Tibial nerve (tissue), 4 donors: ENCODE results near the gene LLGL1. TPM values are rescaled to one million over a fixed set of nuclear protein-coding genes. Genes with fewer than 3 reads are reported as not detected.
A peak's percentile ranks its signal among the peaks of the same experiment; 100 is the strongest.

Experiments used
- DNase-seq, 2 donors: peaks; one replicate each; pipeline ENCODE4 v3.0.0-alpha.2; 2019; ENCODE audit warnings: low spot score in 2 of 2
- H3K27ac ChIP-seq, 4 donors: fragments of 200-600 bp; sonication (generic) in 3 of 4; one replicate each; pipeline ENCODE4 v1.5.1; 2017 to 2019; ENCODE audit warnings: mild to moderate bottlenecking in 1 of 4
- H3K27me3 ChIP-seq, 2 donors: fragments of 200-600 bp; sonication (generic) in 1 of 2; one replicate each; pipeline versions ENCODE4 v1.5.1 to v1.6.0; 2017 to 2019
- H3K36me3 ChIP-seq, 3 donors: fragments of 200-600 bp; sonication (generic); one replicate each; pipeline ENCODE4 v1.5.1; 2018 to 2019
- H3K4me1 ChIP-seq, 4 donors: fragments of 200-600 bp; sonication (generic) in 3 of 4; one replicate each; pipeline ENCODE4 v1.5.1; 2017 to 2019
- H3K4me3 ChIP-seq, 4 donors: fragments of 200-600 bp; sonication (generic) in 3 of 4; one replicate each; pipeline ENCODE4 v1.5.1; 2017 to 2019; ENCODE audit warnings: mild to moderate bottlenecking in 1 of 4, moderate library complexity in 1 of 4
- H3K9me3 ChIP-seq, 4 donors: fragments of 200-600 bp; sonication (generic) in 3 of 4; one replicate each; pipeline ENCODE4 v1.5.1; 2017 to 2019
- CTCF ChIP-seq, 5 experiments: fragments of 200-600 bp in 3 of 5; fragments of 450-650 bp in 2 of 5; sonication (generic) in 3 of 5; IDR thresholded peaks; one replicate each; pipeline ENCODE4 v1.5.1; 2016 to 2019; ENCODE audit warnings: antibody characterized with exemption in 5 of 5, mild to moderate bottlenecking in 3 of 5, moderate library complexity in 2 of 5
- EP300 ChIP-seq, 2 donors: sonication (generic); formaldehyde crosslinking; IDR thresholded peaks; one replicate each; pipeline ENCODE4 v1.6.1; 2017; ENCODE audit warnings: antibody characterized with exemption in 2 of 2, mild to moderate bottlenecking in 1 of 2
- POLR2A ChIP-seq, 2 donors: fragments of 450-650 bp; IDR thresholded peaks; one replicate each; pipeline ENCODE4 v1.6.1; 2017; ENCODE audit warnings: antibody characterized with exemption in 2 of 2, mild to moderate bottlenecking in 2 of 2, moderate library complexity in 2 of 2
- WGBS, 2 donors: methylation state at CpG; one replicate each; pipeline ENCODE4 v1.1.5; 2018; 5-methylcytosine and 5-hydroxymethylcytosine counted together
- total RNA-seq, 4 donors: library from RNA; depleted of rRNA; stranded (reverse); fragments of >200 nt; gene quantifications; one replicate each; pipeline ENCODE4 v1.1.0, GENCODE V29; 2016

LLGL1 gene
- total RNA-seq, 4 donors from 2014 or later, result 20.9 to 30.2 (median 27.9) TPM

GRCh38 chr17:18236494-18236893, 11.1 kb downstream of the LLGL1 start:
- no peak for DNase-seq
- TF ChIP-seq EP300 (IDR thresholded peaks at IDR 0.05), result no peak
- no peak for TF ChIP-seq CTCF (IDR thresholded peaks at IDR 0.05)
- TF ChIP-seq POLR2A (IDR thresholded peaks at IDR 0.05), result no peak
- Histone ChIP-seq H3K4me3 (no peak overlapping the region), H3K9me3 (no peaks in the 10 kb centered on the region), H3K27me3 (no peaks in the 10 kb centered on the region), H3K4me1 (no peaks in the 10 kb centered on the region), H3K36me3 (peaks cover 0 to 100% (median 0%) of the 10 kb centered on the region in 3 donors), H3K27ac (peak overlapping the region in 1 of 4 donors; percentile 52)
- 89 to 92% methylated on average over 16 to 17 of the region's 18 CpGs for WGBS, 2 donors

- 86 to 93% methylated on average over 9 to 14 of the region's 20 CpGs for WGBS, 2 donors
- no peaks in the 10 kb centered on the region for H3K4me1 ChIP-seq
- H3K36me3 ChIP-seq, result peaks cover 0 to 100% (median 0%) of the 10 kb centered on the region in 3 donors
- H3K9me3 ChIP-seq, result no peaks in the 10 kb centered on the region
- no peak overlapping the region for H3K27ac ChIP-seq
- TF ChIP-seq CTCF (IDR thresholded peaks at IDR 0.05), result no peak
- no peaks in the 10 kb centered on the region for H3K27me3 ChIP-seq
- no peak for DNase-seq
- H3K4me3 ChIP-seq, result no peak overlapping the region
Observed at GRCh38 chr17:18237461-18237860, 12.0 kb downstream of the LLGL1 start.

- Histone ChIP-seq H3K36me3 (peaks cover 0 to 100% (median 0%) of the 10 kb centered on the region in 3 donors), H3K27ac (no peak overlapping the region), H3K9me3 (no peaks in the 10 kb centered on the region), H3K4me1 (no peaks in the 10 kb centered on the region), H3K4me3 (no peak overlapping the region), H3K27me3 (no peaks in the 10 kb centered on the region)
- 88 to 93% methylated on average over 18 of the region's 18 CpGs for WGBS, 2 donors
- no peak for DNase-seq
- TF ChIP-seq POLR2A (IDR thresholded peaks at IDR 0.05), result no peak
Observed at GRCh38 chr17:18238299-18238698, 12.9 kb downstream of the LLGL1 start.

GRCh38 chr17:18240449-18240848, 15.0 kb downstream of the LLGL1 start:
- Histone ChIP-seq H3K27ac (no peak overlapping the region), H3K27me3 (no peaks in the 10 kb centered on the region), H3K9me3 (no peaks in the 10 kb centered on the region), H3K4me1 (no peaks in the 10 kb centered on the region), H3K4me3 (no peak overlapping the region), H3K36me3 (peaks cover 0 to 100% (median 0%) of the 10 kb centered on the region in 3 donors)
- TF ChIP-seq POLR2A (IDR thresholded peaks at IDR 0.05), result no peak
- no peak for TF ChIP-seq CTCF (IDR thresholded peaks at IDR 0.05)
- 86 to 87% methylated on average over 15 to 17 of the region's 19 CpGs for WGBS, 2 donors
- DNase-seq, result no peak

- DNase-seq, result no peak
- TF ChIP-seq CTCF (IDR thresholded peaks at IDR 0.05), result no peak
- no peak for TF ChIP-seq EP300 (IDR thresholded peaks at IDR 0.05)
- TF ChIP-seq POLR2A (IDR thresholded peaks at IDR 0.05), result no peak
- H3K4me1 ChIP-seq, result no peaks in the 10 kb centered on the region
- H3K27ac ChIP-seq, result no peak overlapping the region
- H3K4me3 ChIP-seq, result no peak overlapping the region
- H3K27me3 ChIP-seq, result no peaks in the 10 kb centered on the region
- peaks cover 0 to 100% (median 7%) of the 10 kb centered on the region in 3 donors for H3K36me3 ChIP-seq
- no peaks in the 10 kb centered on the region for H3K9me3 ChIP-seq
- 80 to 89% methylated on average over 21 to 27 of the region's 28 CpGs for WGBS, 2 donors
Observed at GRCh38 chr17:18241229-18241871, 15.9 kb downstream of the LLGL1 start.
